DMS153 (cell line): ENCODE results near the gene CFAP77.

Experiments used
- DNase-seq: peaks from one replicate; lab custom pipeline; 2025; lab: John Stamatoyannopoulos, UW

The CFAP77 gene

DNA sequence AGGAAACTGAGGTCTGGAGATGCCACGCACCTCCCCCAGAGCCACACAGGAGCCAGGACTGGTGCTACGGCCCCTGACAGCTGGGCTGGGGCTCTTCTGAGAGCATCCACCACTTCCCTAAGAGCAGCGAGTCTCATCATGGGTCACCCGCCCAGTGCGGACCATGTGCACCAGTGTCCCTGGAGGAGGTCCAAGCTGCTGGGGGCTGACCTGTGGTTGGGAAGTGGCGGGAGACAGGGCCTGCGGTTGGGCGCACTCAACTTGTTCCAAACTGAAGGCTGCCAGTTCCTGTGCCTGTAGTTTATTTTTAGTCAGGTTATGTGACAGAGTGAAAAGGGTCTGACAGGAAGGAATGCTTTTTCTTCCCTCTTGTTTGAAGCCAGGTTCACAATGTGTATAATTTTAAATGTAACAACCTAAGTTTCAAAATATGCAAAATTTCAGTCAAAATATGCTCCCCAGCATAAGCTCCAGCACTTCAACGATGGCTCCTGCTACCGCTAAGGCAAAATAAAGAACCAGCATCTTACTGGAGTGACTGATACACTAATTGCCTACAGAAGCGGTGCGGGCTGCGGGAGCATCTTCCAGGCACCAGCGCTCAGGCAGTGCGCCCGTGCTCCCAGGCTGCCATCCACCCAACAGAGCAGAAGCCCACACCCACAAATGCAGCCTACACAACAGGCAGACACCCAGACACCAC is 187.2 kb downstream of the CFAP77 start:
- DNase-seq = no peak

DNA sequence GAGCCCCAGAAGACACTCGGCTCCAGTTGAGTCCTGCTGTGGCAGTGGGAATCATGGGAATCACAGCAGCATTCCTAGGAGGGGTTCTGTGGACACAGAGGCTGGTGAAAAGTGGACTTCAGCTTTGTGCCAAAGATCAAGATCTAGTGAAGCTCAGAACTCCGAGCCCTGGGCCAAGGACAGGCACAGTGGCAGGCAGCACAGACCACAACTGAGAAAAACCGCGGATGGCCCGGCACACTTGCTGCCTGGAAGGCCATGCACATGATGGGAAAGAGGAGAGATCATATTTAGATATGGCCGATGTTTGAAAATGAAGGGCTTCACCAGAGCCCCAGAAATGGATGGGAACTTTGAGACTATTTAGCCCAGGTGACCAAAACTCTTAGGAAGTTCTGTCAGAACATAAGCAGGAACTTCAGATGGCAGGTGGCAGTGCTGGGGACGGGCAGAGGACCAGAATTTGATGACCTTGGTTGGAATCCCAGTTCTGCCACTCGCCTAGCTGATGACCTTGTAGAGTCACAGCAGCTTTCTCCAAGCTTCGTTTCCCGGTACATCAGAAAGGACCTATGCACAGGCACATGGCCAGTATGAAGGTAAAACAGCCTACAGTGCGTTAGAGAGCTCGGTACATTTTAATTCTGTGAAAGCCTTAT is 190.4 kb downstream of the CFAP77 start:
- DNase-seq = no peak

DNA sequence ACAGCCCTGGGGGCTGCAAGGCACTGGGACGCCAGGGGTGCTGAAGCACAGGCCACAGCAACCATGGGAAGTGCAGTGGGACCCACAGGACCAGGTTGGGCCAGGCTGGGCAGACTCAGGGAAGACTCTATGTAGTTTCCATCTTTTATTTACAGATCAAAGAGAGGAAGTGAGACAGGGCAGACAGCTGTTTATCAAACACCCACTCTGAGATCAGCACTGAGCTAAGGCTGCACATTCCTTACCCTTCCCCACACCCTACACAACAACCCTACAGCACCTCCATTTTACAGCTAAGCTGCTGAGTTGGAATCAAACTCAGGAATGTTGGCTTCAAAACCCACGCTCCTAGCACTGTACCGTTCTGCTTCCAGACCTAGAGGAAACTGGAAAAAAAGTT is 192.2 kb downstream of the CFAP77 start:
- no peak for DNase-seq

DNA sequence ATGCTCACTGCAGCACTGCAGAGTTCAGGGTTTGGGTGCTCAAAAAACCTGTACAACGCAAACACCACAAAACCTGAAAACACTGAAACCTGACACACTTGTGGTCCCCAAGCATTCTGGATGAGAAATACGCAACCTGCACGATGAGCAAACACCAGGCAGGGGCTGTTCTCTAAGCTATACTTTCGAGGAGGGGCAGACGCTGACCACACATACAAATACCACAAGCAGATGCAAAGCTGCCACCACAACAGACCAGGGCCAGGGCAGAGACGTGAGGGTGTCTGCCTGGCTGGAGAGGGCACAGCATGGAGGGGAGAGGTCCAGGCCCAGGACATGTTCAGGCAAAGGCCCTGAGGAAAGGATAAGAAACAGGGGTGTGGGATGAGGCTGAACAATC is 195.4 kb downstream of the CFAP77 start:
- DNase-seq = no peak

DNA sequence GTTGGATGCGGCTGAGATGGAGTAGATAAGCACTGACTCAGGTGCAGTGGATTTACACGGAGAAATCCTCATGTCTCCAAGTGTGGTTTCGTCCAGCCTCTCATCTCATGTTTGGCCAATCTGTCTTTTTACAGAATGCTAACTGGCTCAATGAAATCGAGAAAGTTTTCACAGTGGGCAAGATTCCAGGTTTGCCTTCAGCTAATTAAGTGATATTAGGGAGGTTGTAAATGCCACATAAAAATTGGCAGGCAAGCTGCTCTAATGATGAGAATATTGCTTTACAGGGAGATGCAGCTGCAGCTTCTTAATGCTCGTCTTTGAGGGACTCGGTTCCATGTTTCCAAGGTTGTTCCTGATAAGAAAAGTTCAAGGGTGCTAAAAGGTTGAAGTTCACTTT is 196.1 kb downstream of the CFAP77 start:
- DNase-seq = no peak

DNA sequence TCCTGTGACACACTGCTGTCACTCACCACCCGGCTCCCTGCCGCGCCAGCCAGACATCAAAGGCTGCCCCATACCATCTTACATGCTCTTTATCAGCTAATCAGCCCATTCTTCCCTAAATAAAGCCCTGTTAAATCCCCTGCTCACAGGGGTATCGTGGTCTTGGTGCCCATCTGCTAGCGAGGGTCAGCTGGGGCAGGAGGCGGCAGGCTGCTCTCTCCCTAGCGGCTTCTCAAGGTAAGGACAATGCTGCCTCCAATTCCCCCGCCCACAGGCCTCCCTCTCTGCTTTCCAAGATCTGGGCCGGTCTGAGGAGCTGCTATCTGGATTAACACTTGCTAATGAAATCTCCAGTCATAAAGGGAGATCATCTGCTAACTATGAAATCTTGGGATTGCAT is 199.2 kb downstream of the CFAP77 start:
- DNase-seq = no peak

DNA sequence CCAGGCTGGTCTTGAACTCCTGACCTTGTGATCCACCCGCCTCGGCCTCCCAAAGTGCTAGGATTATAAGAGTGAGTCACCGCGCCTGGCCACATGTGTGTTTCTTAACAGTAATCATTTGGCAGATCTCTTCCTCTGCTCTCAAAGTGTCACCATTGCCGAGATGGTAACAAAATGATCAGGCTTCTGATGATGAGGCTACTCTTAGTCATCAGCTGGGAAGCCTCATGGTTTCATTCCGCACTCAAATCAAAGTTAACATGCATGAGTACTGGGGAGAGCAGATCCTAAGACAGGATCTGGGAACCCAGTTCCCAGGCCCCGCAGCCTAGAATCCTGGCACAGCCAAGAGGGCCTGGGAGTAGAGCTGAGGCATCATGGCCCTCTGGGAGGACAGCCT is 199.8 kb downstream of the CFAP77 start:
- no peak for DNase-seq

DNA sequence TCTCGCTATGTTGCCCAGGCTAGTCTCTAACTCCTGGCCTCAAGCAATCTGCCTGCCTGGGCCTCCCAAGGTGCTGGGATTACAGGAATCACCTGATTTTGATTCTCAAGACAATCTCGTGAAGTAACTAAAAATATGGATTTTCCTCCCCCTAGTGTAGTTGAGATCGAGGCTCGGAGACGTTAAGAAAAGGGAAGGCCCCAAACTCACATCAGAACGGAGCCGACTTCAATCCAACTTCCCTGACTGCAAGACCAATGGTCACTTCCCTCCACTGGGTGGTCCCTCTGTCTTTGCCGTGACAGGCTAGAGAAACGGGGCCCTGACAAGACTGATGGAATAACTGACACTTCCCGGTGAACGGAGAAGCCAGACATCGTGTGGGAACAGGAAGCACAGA is 200.7 kb downstream of the CFAP77 start:
- no peak for DNase-seq

DNA sequence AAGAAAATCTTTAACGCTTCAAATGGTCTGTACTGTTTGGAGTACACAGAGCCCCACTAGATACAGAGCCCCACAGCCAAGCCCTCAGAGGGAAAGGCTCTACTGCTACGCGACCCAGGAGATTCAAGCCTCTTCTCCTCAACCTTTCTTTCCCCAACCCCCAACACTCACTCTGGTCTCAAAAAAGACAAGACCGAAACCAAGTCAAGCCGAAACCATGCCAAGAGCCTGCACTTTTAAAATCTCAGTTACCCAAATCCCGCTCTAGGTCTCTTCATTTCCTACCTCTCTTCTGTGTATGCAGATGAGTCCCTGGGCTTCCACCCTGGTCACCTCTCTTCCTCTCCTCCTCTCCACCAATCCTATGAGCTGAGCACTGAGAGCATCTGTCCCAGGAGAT is 204.3 kb downstream of the CFAP77 start:
- DNase-seq = no peak

DNA sequence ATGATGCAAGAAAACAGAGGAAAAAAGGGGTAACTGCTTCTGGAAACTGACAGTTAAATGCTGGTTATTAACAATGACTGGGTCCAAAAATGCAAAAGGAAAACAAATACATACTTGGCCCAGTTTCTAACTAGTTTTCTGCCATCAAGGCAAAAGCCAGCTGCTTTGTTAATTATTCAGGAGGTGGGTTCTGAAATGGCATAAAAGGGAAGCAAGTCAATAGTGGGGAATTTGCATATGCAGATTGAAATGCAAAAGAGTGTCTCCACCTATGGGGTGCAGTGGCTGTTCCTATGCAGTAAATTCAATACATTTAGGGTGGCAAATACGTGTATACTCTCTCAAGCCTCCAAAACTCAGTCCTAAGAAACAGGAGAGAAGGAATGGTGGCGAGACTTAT is 205.8 kb downstream of the CFAP77 start:
- DNase-seq = no peak

DNA sequence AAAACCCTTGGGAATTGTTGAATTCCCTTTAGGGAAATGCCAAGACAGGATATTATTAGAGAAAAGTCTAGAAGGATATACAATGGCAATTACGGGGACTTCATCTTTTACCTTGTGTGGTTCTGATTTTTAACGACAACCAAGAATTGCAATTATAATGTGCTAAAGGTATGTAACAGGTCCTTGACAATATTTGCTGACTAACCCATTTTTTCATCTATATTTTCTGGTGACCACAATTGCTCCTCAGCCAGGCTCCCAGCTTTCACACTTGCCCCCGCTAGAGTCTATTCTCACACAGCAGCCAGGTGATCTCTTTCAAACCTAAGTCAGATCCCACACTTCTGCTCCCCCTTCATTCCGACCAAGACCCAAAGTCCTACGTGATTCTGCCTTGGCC is 206.7 kb downstream of the CFAP77 start:
- DNase-seq = no peak

DNA sequence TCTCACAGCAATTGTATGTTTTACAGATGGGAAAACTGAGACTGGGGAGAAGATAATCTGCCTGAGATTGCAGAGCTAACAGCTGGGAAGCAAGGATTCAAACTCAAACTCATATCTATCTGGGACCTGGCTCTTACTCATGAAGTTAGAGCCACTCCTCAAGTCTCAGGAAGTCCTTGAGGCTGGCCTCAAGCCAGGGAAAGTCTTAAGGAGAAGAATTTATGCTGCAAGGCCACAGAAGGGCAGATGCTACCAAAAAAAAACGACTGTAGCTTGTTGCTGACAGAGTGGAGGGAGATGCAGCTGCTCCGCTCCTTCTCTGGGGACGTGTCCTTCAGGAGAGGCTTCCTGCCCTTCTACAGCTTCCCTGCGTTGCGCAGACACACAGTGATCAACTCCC is 212.1 kb downstream of the CFAP77 start:
- DNase-seq = no peak
